HepG2 (cell line): ENCODE results near the gene PLCL2. TPM values are rescaled to one million over a fixed set of nuclear protein-coding genes. Genes with fewer than 3 reads are reported as not detected.

Experiments
- ATAC-seq: fragments of 200-7000 bp; cut with Tn5 transposase; 3 replicates; pipeline ENCODE4 v1.9.1; 2020; ENCODE audit warnings: mild to moderate bottlenecking, moderate library complexity
- BruUV-seq: library from RNA; stranded (reverse); fragments of 400-500 nt; replicated peaks from 2 replicates; lab custom pipeline; 2021; lab: Mats Ljungman, UMichigan
- CTCF ChIA-PET: fragments of 300-600 bp; formaldehyde crosslinking; extraction: SDS; loops from one replicate; lab custom pipeline; 2021; ENCODE audit warnings: low total read pairs, inconsistent platforms, low intra/inter-chr PET ratio; lab: Yijun Ruan, JAX
- POLR2A ChIA-PET: fragments of 350-600 bp; sonication (Branson Sonifier 250); formaldehyde crosslinking; loops from one replicate; lab custom pipeline; 2020; ENCODE audit warnings: antibody characterized with exemption, inconsistent platforms; lab: Yijun Ruan, JAX
- DNase-seq: peaks from one replicate; pipeline ENCODE4 v3.0.0-alpha.2; 2015; ENCODE audit warnings: low spot score
- FAIRE-seq: peaks from 3 replicates; lab custom pipeline; 2011; peaks lifted over from hg19 to GRCh38; lab: Jason Lieb, UNC
- H2AFZ ChIP-seq: one replicate; pipeline ENCODE4 v1.6.1; 2011; ENCODE audit warnings: low read length, inconsistent platforms
- H3K27ac ChIP-seq: fragments of 300-600 bp; 3 replicates; pipeline ENCODE4 v1.8.0; 2011; ENCODE audit warnings: mixed run types, mild to moderate bottlenecking, mixed read lengths, low read length, inconsistent platforms; ENCODE audit not compliant: insufficient read depth; ENCODE audit errors: extremely low read length
- H3K27me3 ChIP-seq, 2 experiments: fragments of 200-600 bp in 1 of 2; 2 replicates in 1 of 2; 3 replicates in 1 of 2; pipeline versions ENCODE4 v1.6.0 to v1.8.0; 2011; ENCODE audit warnings: low read length in 2 of 2, mild to moderate bottlenecking in 2 of 2, moderate library complexity in 2 of 2, inconsistent platforms in 1 of 2; ENCODE audit not compliant: insufficient read depth in 2 of 2, control insufficient read depth in 1 of 2
- H3K36me3 ChIP-seq, 2 experiments: fragments of 200-600 bp in 1 of 2; replicated peaks in 1 of 2; 2 replicates in 1 of 2; 3 replicates in 1 of 2; pipeline versions ENCODE4 v1.5.1 to v1.8.0; 2011; ENCODE audit warnings: low read length in 2 of 2, inconsistent platforms in 1 of 2; ENCODE audit not compliant: insufficient read depth in 2 of 2, control insufficient read depth in 1 of 2
- H3K4me1 ChIP-seq: 2 replicates; pipeline ENCODE4 v1.5.1; 2012; ENCODE audit warnings: low read length, inconsistent platforms; ENCODE audit not compliant: insufficient read depth
- H3K4me2 ChIP-seq: 2 replicates; pipeline ENCODE4 v1.6.0; 2011; ENCODE audit warnings: low read depth, low read length, inconsistent platforms
- H3K4me3 ChIP-seq, 3 experiments: fragments of 200-600 bp in 1 of 3; sonication (generic), shearing (Covaris generic) in 1 of 3; replicated peaks in 1 of 3; 2 replicates each; pipeline ENCODE4 v1.5.1; 2011 to 2016; ENCODE audit warnings: low read length in 3 of 3, inconsistent platforms in 2 of 3, low read depth in 2 of 3, mild to moderate bottlenecking in 2 of 3, control low read depth in 1 of 3, mixed read lengths in 1 of 3; ENCODE audit not compliant: insufficient read depth in 1 of 3
- H3K79me2 ChIP-seq: one replicate; pipeline ENCODE4 v1.6.1; 2011; ENCODE audit warnings: low read length, inconsistent platforms; ENCODE audit not compliant: insufficient read depth
- H3K9ac ChIP-seq: 2 replicates; pipeline ENCODE4 v1.6.0; 2011; ENCODE audit warnings: mild to moderate bottlenecking, low read depth, low read length, inconsistent platforms; ENCODE audit not compliant: insufficient read depth
- H3K9me3 ChIP-seq: 2 replicates; pipeline ENCODE4 v1.5.1; 2012; ENCODE audit warnings: mild to moderate bottlenecking, low read length
- H4K20me1 ChIP-seq: 2 replicates; pipeline ENCODE4 v1.6.0; 2011; ENCODE audit warnings: inconsistent platforms, mild to moderate bottlenecking, low read length, moderate library complexity; ENCODE audit not compliant: insufficient read depth
- BRCA1 ChIP-seq: sonication (generic); formaldehyde crosslinking; IDR thresholded peaks from 2 replicates; pipeline ENCODE4 v1.4.0; 2020; ENCODE audit warnings: missing genetic modification reagents
- FOXP1 ChIP-seq, 2 experiments: fragments of 450-650 bp in 1 of 2; IDR thresholded peaks; 2 replicates each; pipeline ENCODE4 v1.6.1; 2017 to 2018; ENCODE audit warnings: antibody characterized with exemption in 1 of 2
- MXD1 ChIP-seq: sonication (generic); formaldehyde crosslinking; IDR thresholded peaks from 2 replicates; pipeline ENCODE4 v1.4.0; 2020; ENCODE audit warnings: mild to moderate bottlenecking, missing genetic modification reagents
- SOX5 ChIP-seq: IDR thresholded peaks from 2 replicates; pipeline ENCODE4 v1.6.1; 2016; ENCODE audit warnings: borderline replicate concordance
- TARDBP ChIP-seq: sonication (generic); formaldehyde crosslinking; IDR thresholded peaks from 2 replicates; pipeline ENCODE4 v1.8.0; 2022; ENCODE audit warnings: mild to moderate bottlenecking, missing genetic modification reagents
- THAP11 ChIP-seq: IDR thresholded peaks from 2 replicates; pipeline ENCODE4 v1.6.1; 2016; ENCODE audit warnings: missing biosample characterization, missing genetic modification reagents
- ZNF850 ChIP-seq: sonication (generic); formaldehyde crosslinking; conservative IDR thresholded peaks from 2 replicates; pipeline ENCODE4 v1.9.0; 2021; ENCODE audit warnings: mild to moderate bottlenecking, missing genetic modification reagents
- ZSCAN29 ChIP-seq: sonication (generic); formaldehyde crosslinking; conservative IDR thresholded peaks from 2 replicates; pipeline ENCODE4 v1.4.0; 2020; ENCODE audit warnings: mild to moderate bottlenecking, missing genetic modification reagents
- WGBS: methylation state at CpG from one replicate; pipeline ENCODE4 v1.1.6; 2017; ENCODE audit warnings: low lambda C conversion rate; 5-methylcytosine and 5-hydroxymethylcytosine counted together
- in situ Hi-C: cut with HindIII; loops from 2 replicates; pipeline ENCODE4 v1.10.0; 2017; ENCODE audit warnings: low pct_unique_long_range_greater_than_20kb; ENCODE audit not compliant: extremely low pct_ligation_motif_present
- intact Hi-C: fragments of 100-400 bp; cut with micrococcal nuclease; formaldehyde crosslinking; loops from one replicate; pipeline ENCODE4 v1.10.0; 2022; ENCODE audit not compliant: unreplicated experiment
- polyA plus RNA-seq, 8 experiments: library from polyadenylated mRNA; depleted of rRNA in 3 of 8; stranded (reverse) in 7 of 8; unstranded in 1 of 8; fragments of >200 nt; fragmentation: Illumina TruSeq in 4 of 8; extraction: Trizol in 4 of 8; gene quantifications; 2 replicates each; pipeline versions ENCODE4 v1.2.1 to v1.2.3, GENCODE V29; 2011 to 2016; ENCODE audit warnings: low read depth in 4 of 8, missing spikeins in 1 of 8, mixed read lengths in 1 of 8; ENCODE audit not compliant: insufficient read depth in 1 of 8
- total RNA-seq, 5 experiments: library from RNA; depleted of rRNA; stranded (reverse); fragments of >200 nt; fragmentation: Illumina TruSeq; extraction: Trizol; gene quantifications; 2 replicates each; pipeline ENCODE4 v1.2.3, GENCODE V29; 2016; ENCODE audit warnings: low read depth in 1 of 5

PLCL2 gene
- total and polyA plus RNA-seq, 2 of the 13 experiments (the other 11 are each of a cell fraction or from before 2014, with no cell fraction given), result not detected

GRCh38 chr3:17023006-17023664 lies 138.4 kb downstream of the PLCL2 start:
- Histone ChIP-seq H3K36me3 (no peaks in the 10 kb centered on the region), H3K9me3 (no peaks in the 10 kb centered on the region), H3K4me1 (no peaks in the 10 kb centered on the region), H3K4me2 (no peak overlapping the region), H3K27me3 (peaks cover 0 to 1% of the 10 kb centered on the region in 2 experiments; a peak in 1 of 5 replicates), H4K20me1 (no peaks in the 10 kb centered on the region), H3K4me3 (no peak overlapping the region), H2AFZ (no peak overlapping the region), H3K79me2 (no peaks in the 10 kb centered on the region), H3K27ac (no peak overlapping the region), H3K9ac (no peak overlapping the region)
- no TSS peak for BruUV-seq
- in situ Hi-C loops (no loop called here), intact Hi-C loops (no loop called here)
- DNase-seq (no peak), FAIRE-seq (no peak), ATAC-seq (no peak)
- WGBS, result under 1% methylated on average over 6 of the region's 6 CpGs
- CTCF ChIA-PET, result no interaction called here
- POLR2A ChIA-PET, result no interaction called here
- TF ChIP-seq ZNF850 (CRISPR knock-in tag) (no peak), THAP11 (CRISPR knock-in tag) (no peak)

- ATAC-seq, result no peak
- intact Hi-C loops, result no loop called here
- BruUV-seq, result no TSS peak
- ChIA-PET POLR2A (no interaction called here), CTCF (no interaction called here)
- Histone ChIP-seq H4K20me1 (no peaks in the 10 kb centered on the region), H3K27me3 (peaks cover 0 to 1% of the 10 kb centered on the region in 2 experiments; a peak in 1 of 5 replicates), H3K4me2 (no peak overlapping the region), H2AFZ (no peak overlapping the region), H3K4me1 (no peaks in the 10 kb centered on the region), H3K9me3 (no peaks in the 10 kb centered on the region), H3K9ac (no peak overlapping the region), H3K27ac (no peak overlapping the region), H3K79me2 (no peaks in the 10 kb centered on the region), H3K36me3 (no peaks in the 10 kb centered on the region), H3K4me3 (no peak overlapping the region)
- no peak for DNase-seq
- in situ Hi-C loops, result loop anchor here (25.0 kb wide), 1 partner anchor 413 kb away; the partner anchor contains the start of gene DAZL
- FAIRE-seq, result no peak
- TF ChIP-seq ZSCAN29 (CRISPR knock-in tag) (no peak), SOX5 (CRISPR knock-in tag) (no peak), FOXP1 (IDR thresholded peaks at IDR 0.05) (no peak), FOXP1 (CRISPR knock-in tag; IDR thresholded peaks at IDR 0.05) (no peak), TARDBP (CRISPR knock-in tag) (no peak), BRCA1 (CRISPR knock-in tag) (no peak), MXD1 (CRISPR knock-in tag) (no peak)
- 3% methylated on average over 5 of the region's 5 CpGs for WGBS
These were observed 140.9 kb downstream of the PLCL2 start for GRCh38 chr3:17025594-17026139.
